ENCODE data around the gene AMY1B.
"Not testable (repeated sequence)": the region's sequence is repeated elsewhere in the genome, so short reads cannot be mapped to it uniquely, and the experiment has no call there.

- TF ChIP-seq CTCF (conservative IDR thresholded peaks at IDR 0.05; ENCODE audit: low read length); EZH2phosphoT487 (IDR thresholded peaks at IDR 0.05; ENCODE audit: borderline replicate concordance): not testable (repeated sequence)
These were observed 21.4 kb upstream of the AMY1B start for GRCh38 chr1:103717404-103717803.

Measured in Loucy (cell line).